DOHH2 (cell line): ENCODE data around the gene GPR3.

Source experiments
- H3F3A ChIP-seq: fragments of 200-600 bp; sonication (generic), shearing (Covaris generic); 2 replicates; pipeline ENCODE4 v1.6.0; 2016; ENCODE audit warnings: antibody characterized with exemption, mild to moderate bottlenecking; ENCODE audit not compliant: control insufficient read depth, insufficient read depth
- H3K27ac ChIP-seq: fragments of 200-600 bp; sonication (generic); 2 replicates; pipeline ENCODE4 v1.5.1; 2014; ENCODE audit warnings: low read depth, mild to moderate bottlenecking, low read length, moderate library complexity
- H3K27me3 ChIP-seq: fragments of 200-600 bp; sonication (generic); 2 replicates; pipeline ENCODE4 v1.6.1; 2014; ENCODE audit warnings: mild to moderate bottlenecking, low read length, mixed read lengths; ENCODE audit not compliant: control insufficient read depth
- H3K36me3 ChIP-seq: fragments of 200-600 bp; sonication (generic); 2 replicates; pipeline ENCODE4 v1.6.1; 2014; ENCODE audit warnings: mild to moderate bottlenecking, low read length, moderate library complexity, mixed read lengths; ENCODE audit not compliant: control insufficient read depth
- H3K4me1 ChIP-seq: fragments of 200-600 bp; sonication (generic); 2 replicates; pipeline ENCODE4 v1.6.1; 2014; ENCODE audit warnings: mild to moderate bottlenecking, low read length, mixed read lengths; ENCODE audit not compliant: control insufficient read depth
- H3K4me2 ChIP-seq: fragments of 200-600 bp; sonication (generic); 2 replicates; pipeline ENCODE4 v1.6.0; 2014; ENCODE audit warnings: mild to moderate bottlenecking, low read length, moderate library complexity
- H3K4me3 ChIP-seq: fragments of 200-600 bp; sonication (generic); 2 replicates; pipeline ENCODE4 v1.5.1; 2014; ENCODE audit warnings: mild to moderate bottlenecking, low read length, mixed read lengths
- H3K79me2 ChIP-seq: fragments of 200-600 bp; sonication (generic); 2 replicates; pipeline ENCODE4 v1.6.1; 2014; ENCODE audit warnings: mild to moderate bottlenecking, low read length, mixed read lengths; ENCODE audit not compliant: control insufficient read depth
- H3K9me2 ChIP-seq: fragments of 200-600 bp; sonication (generic); replicated peaks from 2 replicates; pipeline ENCODE4 v1.6.1; 2014; ENCODE audit warnings: mild to moderate bottlenecking, low read length, mixed read lengths; ENCODE audit not compliant: control insufficient read depth
- H3K9me3 ChIP-seq: fragments of 200-600 bp; sonication (generic); 2 replicates; pipeline ENCODE4 v1.6.1; 2014; ENCODE audit warnings: antibody characterized with exemption, low read length, mixed read lengths; ENCODE audit not compliant: control insufficient read depth, insufficient read depth
- H4K20me1 ChIP-seq: fragments of 200-600 bp; sonication (generic); 2 replicates; pipeline ENCODE4 v1.6.0; 2014; ENCODE audit warnings: low read depth, mild to moderate bottlenecking, antibody characterized with exemption, low read length, moderate library complexity; ENCODE audit not compliant: control insufficient read depth, insufficient read depth
- CTCF ChIP-seq: fragments of 200-600 bp; sonication (generic); IDR thresholded peaks from one replicate; pipeline ENCODE4 v1.5.1; 2014; ENCODE audit warnings: antibody characterized with exemption, mild to moderate bottlenecking, low read depth, low read length; ENCODE audit not compliant: poor library complexity, severe bottlenecking
- EZH2phosphoT487 ChIP-seq: fragments of 200-600 bp; sonication (generic); IDR thresholded peaks from 2 replicates; pipeline ENCODE4 v1.6.1; 2017; ENCODE audit warnings: borderline replicate concordance, mild to moderate bottlenecking, antibody characterized with exemption, low read length, moderate library complexity, mixed read lengths

Gene GPR3

GRCh38 chr1:27433706-27434105, 41.3 kb downstream of the GPR3 start:
- peaks cover 23% of the 10 kb centered on the region for H3F3A ChIP-seq
- no peaks in the 10 kb centered on the region for H3K9me2 ChIP-seq
- TF ChIP-seq CTCF (no peak), EZH2phosphoT487 (no peak)
- H3K36me3 ChIP-seq, result peaks cover 15% of the 10 kb centered on the region
- H3K4me1 ChIP-seq, result peaks cover 97% of the 10 kb centered on the region
- no peak overlapping the region for H3K27ac ChIP-seq
- no peaks in the 10 kb centered on the region for H3K9me3 ChIP-seq
- peaks cover 7% of the 10 kb centered on the region; the same call in 1 of the 2 replicates for H4K20me1 ChIP-seq
- H3K4me3 ChIP-seq, result no peak overlapping the region
- H3K27me3 ChIP-seq, result no peaks in the 10 kb centered on the region
- H3K79me2 ChIP-seq, result peaks cover 88% of the 10 kb centered on the region
- peak overlapping the region; percentile 9; the same call in 1 of the 2 replicates for H3K4me2 ChIP-seq

- Histone ChIP-seq H3K27me3 (no peaks in the 10 kb centered on the region), H3F3A (peaks cover 32% of the 10 kb centered on the region), H3K4me1 (peaks cover 92% of the 10 kb centered on the region), H3K9me3 (no peaks in the 10 kb centered on the region), H3K4me3 (peak overlapping the region; percentile 60), H3K9me2 (no peaks in the 10 kb centered on the region), H3K27ac (peak overlapping the region; percentile 89), H4K20me1 (peaks cover 12% of the 10 kb centered on the region; the same call in 1 of the 2 replicates), H3K36me3 (peaks cover 7% of the 10 kb centered on the region; the same call in 1 of the 2 replicates), H3K79me2 (peaks cover 89% of the 10 kb centered on the region), H3K4me2 (peak overlapping the region; percentile 80)
- no peak for TF ChIP-seq EZH2phosphoT487
- no peak for TF ChIP-seq CTCF
Measured at GRCh38 chr1:27435566-27436203, 43.3 kb downstream of the GPR3 start.

GRCh38 chr1:27436204-27437159, 44.1 kb downstream of the GPR3 start:
- peaks cover 7% of the 10 kb centered on the region; the same call in 1 of the 2 replicates for H3K36me3 ChIP-seq
- H3F3A ChIP-seq, result peaks cover 32% of the 10 kb centered on the region
- peak overlapping the region; percentile 60 for H3K4me3 ChIP-seq
- H3K4me2 ChIP-seq, result peak overlapping the region; percentile 80
- H4K20me1 ChIP-seq, result peaks cover 12% of the 10 kb centered on the region; the same call in 1 of the 2 replicates
- H3K4me1 ChIP-seq, result peaks cover 84% of the 10 kb centered on the region
- no peaks in the 10 kb centered on the region for H3K9me3 ChIP-seq
- TF ChIP-seq CTCF (no peak), EZH2phosphoT487 (no peak)
- H3K27ac ChIP-seq, result peak overlapping the region; percentile 89
- H3K79me2 ChIP-seq, result peaks cover 84% of the 10 kb centered on the region
- H3K9me2 ChIP-seq, result no peaks in the 10 kb centered on the region
- no peaks in the 10 kb centered on the region for H3K27me3 ChIP-seq
